Glutamatergic neuron (in vitro differentiated cells): ENCODE data around the gene WNT3A. TPM values are rescaled to one million over a fixed set of nuclear protein-coding genes. Genes with fewer than 3 reads are reported as not detected.

Experiments
- DNase-seq: peaks from one replicate; pipeline ENCODE4 v3.0.0; 2022
- H3K27ac Mint-ChIP-seq: one replicate; pipeline ENCODE4 v1.8.0; 2020; ENCODE audit warnings: mild to moderate bottlenecking, mixed read lengths, inconsistent platforms; ENCODE audit not compliant: unreplicated experiment
- H3K27me3 Mint-ChIP-seq: one replicate; pipeline ENCODE4 v1.8.0; 2020; ENCODE audit warnings: mild to moderate bottlenecking, moderate library complexity, mixed read lengths, inconsistent platforms; ENCODE audit not compliant: unreplicated experiment
- H3K36me3 Mint-ChIP-seq: one replicate; pipeline ENCODE4 v1.8.0; 2020; ENCODE audit warnings: mild to moderate bottlenecking, mixed read lengths, inconsistent platforms; ENCODE audit not compliant: unreplicated experiment
- H3K4me1 Mint-ChIP-seq: one replicate; pipeline ENCODE4 v1.8.0; 2020; ENCODE audit warnings: mild to moderate bottlenecking, low read depth, mixed read lengths, inconsistent platforms; ENCODE audit not compliant: unreplicated experiment
- H3K4me3 Mint-ChIP-seq: one replicate; pipeline ENCODE4 v1.8.0; 2020; ENCODE audit warnings: mild to moderate bottlenecking, mixed read lengths, inconsistent platforms; ENCODE audit not compliant: unreplicated experiment
- H3K9me3 Mint-ChIP-seq: one replicate; pipeline ENCODE4 v1.8.0; 2020; ENCODE audit warnings: mild to moderate bottlenecking, moderate library complexity, mixed read lengths, inconsistent platforms; ENCODE audit not compliant: unreplicated experiment
- total RNA-seq: library from RNA; stranded (reverse); fragmentation: NEBNext Ultra II Directional; extraction: Animal tissue kit (Norgen Biotek cat#: 25700); gene quantifications from one replicate; pipeline ENCODE4 v1.2.1, GENCODE V29; 2021; ENCODE audit not compliant: unreplicated experiment
- TF ChIP-seq, protein P1 (sequence below): fragments of 200-600 bp; sonication (generic); IDR thresholded peaks from one replicate; pipeline ENCODE4 v1.5.0; 2021; ENCODE audit not compliant: partially characterized antibody, unreplicated experiment

The WNT3A gene
- total RNA-seq, 1 donor from 2014 or later = not detected

GRCh38 chr1:228041316-228041715 is 34.5 kb downstream of the WNT3A start:
- no peak overlapping the region for H3K27ac Mint-ChIP-seq
- no peak for DNase-seq
- H3K4me1 Mint-ChIP-seq = no peaks in the 10 kb centered on the region
- no peak overlapping the region for H3K4me3 Mint-ChIP-seq
- peaks cover 3% of the 10 kb centered on the region for H3K9me3 Mint-ChIP-seq
- H3K27me3 Mint-ChIP-seq = peaks cover 19% of the 10 kb centered on the region
- TF ChIP-seq, protein P1, sequence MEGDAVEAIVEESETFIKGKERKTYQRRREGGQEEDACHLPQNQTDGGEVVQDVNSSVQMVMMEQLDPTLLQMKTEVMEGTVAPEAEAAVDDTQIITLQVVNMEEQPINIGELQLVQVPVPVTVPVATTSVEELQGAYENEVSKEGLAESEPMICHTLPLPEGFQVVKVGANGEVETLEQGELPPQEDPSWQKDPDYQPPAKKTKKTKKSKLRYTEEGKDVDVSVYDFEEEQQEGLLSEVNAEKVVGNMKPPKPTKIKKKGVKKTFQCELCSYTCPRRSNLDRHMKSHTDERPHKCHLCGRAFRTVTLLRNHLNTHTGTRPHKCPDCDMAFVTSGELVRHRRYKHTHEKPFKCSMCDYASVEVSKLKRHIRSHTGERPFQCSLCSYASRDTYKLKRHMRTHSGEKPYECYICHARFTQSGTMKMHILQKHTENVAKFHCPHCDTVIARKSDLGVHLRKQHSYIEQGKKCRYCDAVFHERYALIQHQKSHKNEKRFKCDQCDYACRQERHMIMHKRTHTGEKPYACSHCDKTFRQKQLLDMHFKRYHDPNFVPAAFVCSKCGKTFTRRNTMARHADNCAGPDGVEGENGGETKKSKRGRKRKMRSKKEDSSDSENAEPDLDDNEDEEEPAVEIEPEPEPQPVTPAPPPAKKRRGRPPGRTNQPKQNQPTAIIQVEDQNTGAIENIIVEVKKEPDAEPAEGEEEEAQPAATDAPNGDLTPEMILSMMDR = no peak
- peaks cover 3% of the 10 kb centered on the region for H3K36me3 Mint-ChIP-seq

DNA sequence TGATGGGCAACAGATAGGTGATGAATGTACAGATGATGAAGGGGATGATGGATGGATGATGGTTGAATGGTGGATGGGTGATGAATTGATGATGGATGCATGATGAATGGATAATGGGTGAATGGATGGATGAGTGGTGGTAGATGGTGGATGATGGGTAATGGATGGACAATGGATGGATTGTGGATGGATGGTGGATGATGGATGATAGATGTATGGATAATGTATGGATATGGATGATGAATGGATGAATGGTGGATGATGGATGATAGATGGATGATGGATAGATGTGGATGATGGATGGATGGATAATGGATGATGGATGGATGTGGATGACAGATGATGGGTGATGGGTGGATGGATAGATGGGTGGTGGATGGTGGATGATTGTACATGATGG is 35.7 kb downstream of the WNT3A start:
- Mint-ChIP-seq H3K9me3 (peaks cover 5% of the 10 kb centered on the region), H3K4me1 (no peaks in the 10 kb centered on the region), H3K36me3 (peaks cover 4% of the 10 kb centered on the region), H3K4me3 (no peak overlapping the region), H3K27ac (no peak overlapping the region), H3K27me3 (peaks cover 20% of the 10 kb centered on the region)
- TF ChIP-seq, protein P1 = no peak
- DNase-seq = no peak

DNA sequence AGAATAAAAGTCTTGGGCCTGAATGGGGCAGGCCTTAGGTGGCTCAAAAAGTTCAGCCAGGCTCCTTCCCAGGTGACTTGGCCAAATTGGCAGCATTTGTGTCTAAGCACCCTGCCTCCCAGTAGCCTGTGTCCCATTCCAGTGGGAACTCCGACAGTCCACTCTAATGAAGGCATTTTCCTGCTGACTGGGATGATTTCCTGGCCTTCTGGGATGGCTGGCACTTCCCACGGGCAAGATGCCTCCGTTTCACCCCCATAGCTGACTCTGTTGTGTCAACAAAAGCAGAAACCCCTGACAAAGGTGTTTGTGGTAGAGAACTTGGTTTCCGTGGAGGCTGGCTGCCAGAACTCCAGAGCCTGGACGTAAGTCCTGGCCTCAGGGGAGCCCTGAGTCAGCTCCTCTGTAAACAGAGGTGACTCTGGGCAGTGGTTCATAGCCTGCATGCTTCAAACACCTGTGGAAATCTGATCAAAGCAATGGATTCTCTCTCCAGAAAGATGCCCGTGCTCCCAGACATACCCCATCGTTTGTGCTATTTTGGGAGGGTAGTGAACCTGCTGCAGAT is 36.6 kb downstream of the WNT3A start:
- H3K4me3 Mint-ChIP-seq = no peak overlapping the region
- peaks cover 4% of the 10 kb centered on the region for H3K36me3 Mint-ChIP-seq
- peaks cover 20% of the 10 kb centered on the region for H3K27me3 Mint-ChIP-seq
- DNase-seq = no peak
- peaks cover 5% of the 10 kb centered on the region for H3K9me3 Mint-ChIP-seq
- H3K27ac Mint-ChIP-seq = no peak overlapping the region
- no peaks in the 10 kb centered on the region for H3K4me1 Mint-ChIP-seq
- TF ChIP-seq, protein P1 = no peak

GRCh38 chr1:228044961-228045360 is 38.2 kb downstream of the WNT3A start:
- Mint-ChIP-seq H3K9me3 (peaks cover 5% of the 10 kb centered on the region), H3K27me3 (peaks cover 24% of the 10 kb centered on the region), H3K4me1 (no peaks in the 10 kb centered on the region), H3K27ac (no peak overlapping the region), H3K4me3 (no peak overlapping the region), H3K36me3 (peaks cover 4% of the 10 kb centered on the region)
- no peak for DNase-seq
- TF ChIP-seq, protein P1 = no peak

- no peak for DNase-seq
- Mint-ChIP-seq H3K27ac (no peak overlapping the region), H3K9me3 (peaks cover 7% of the 10 kb centered on the region), H3K36me3 (peaks cover 4% of the 10 kb centered on the region), H3K4me1 (no peaks in the 10 kb centered on the region), H3K27me3 (peaks cover 26% of the 10 kb centered on the region), H3K4me3 (no peak overlapping the region)
- TF ChIP-seq, protein P1 = no peak
Measured at GRCh38 chr1:228045405-228045804, 38.6 kb downstream of the WNT3A start.
